ENCODE measurements around the gene SMURF1.

DNA sequence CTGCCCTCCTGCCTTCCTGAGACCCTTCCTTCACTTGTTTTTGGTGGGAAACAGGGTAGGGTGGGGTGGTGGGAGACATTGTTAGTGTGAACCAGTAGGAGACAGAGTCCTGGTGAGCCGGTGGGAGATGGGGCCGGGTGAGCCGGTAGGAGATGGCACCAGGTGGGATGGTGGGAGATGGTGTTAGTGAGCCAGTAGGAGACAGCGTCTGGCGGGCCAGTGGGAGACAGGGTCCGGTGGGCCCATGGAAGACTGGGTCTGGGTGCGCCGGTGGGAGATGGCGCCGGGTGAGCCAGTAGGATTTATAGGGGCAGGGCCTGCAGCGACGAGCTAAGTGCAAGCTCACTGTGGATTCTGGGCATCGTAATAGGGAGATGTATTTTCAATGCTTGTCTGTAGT is 148.8 kb downstream of the SMURF1 start:
- TF ChIP-seq, protein P1, sequence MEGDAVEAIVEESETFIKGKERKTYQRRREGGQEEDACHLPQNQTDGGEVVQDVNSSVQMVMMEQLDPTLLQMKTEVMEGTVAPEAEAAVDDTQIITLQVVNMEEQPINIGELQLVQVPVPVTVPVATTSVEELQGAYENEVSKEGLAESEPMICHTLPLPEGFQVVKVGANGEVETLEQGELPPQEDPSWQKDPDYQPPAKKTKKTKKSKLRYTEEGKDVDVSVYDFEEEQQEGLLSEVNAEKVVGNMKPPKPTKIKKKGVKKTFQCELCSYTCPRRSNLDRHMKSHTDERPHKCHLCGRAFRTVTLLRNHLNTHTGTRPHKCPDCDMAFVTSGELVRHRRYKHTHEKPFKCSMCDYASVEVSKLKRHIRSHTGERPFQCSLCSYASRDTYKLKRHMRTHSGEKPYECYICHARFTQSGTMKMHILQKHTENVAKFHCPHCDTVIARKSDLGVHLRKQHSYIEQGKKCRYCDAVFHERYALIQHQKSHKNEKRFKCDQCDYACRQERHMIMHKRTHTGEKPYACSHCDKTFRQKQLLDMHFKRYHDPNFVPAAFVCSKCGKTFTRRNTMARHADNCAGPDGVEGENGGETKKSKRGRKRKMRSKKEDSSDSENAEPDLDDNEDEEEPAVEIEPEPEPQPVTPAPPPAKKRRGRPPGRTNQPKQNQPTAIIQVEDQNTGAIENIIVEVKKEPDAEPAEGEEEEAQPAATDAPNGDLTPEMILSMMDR (IDR thresholded peaks at IDR 0.05; ENCODE audit: control extremely low read depth in 1 of 3, insufficient read depth in 1 of 3, low read depth in 1 of 3, low read length in 3 of 3), result no peak
- TF ChIP-seq FOSL1 (IDR thresholded peaks at IDR 0.05; ENCODE audit: insufficient read depth, low read depth, low read length), result no peak
- no peak for TF ChIP-seq CEBPB (IDR thresholded peaks at IDR 0.05; ENCODE audit: low read depth, low read length)
- no peak for TF ChIP-seq HDAC6 (IDR thresholded peaks at IDR 0.05; ENCODE audit: low read depth, low read length)
- no peak for TF ChIP-seq SIN3A (conservative IDR thresholded peaks at IDR 0.05 in 1 of 2, IDR thresholded peaks at IDR 0.05 in 1 of 2; ENCODE audit: low read depth in 1 of 2, low read length in 2 of 2)
- TF ChIP-seq GTF2F1 (IDR thresholded peaks at IDR 0.05; ENCODE audit: borderline replicate concordance, low read depth, low read length), result no peak
- TF ChIP-seq ZNF274 (IDR thresholded peaks at IDR 0.05; ENCODE audit: borderline replicate concordance, extremely low read depth, low read length), result no peak
- no peak for TF ChIP-seq EZH2 (IDR thresholded peaks at IDR 0.05; ENCODE audit: low read depth, low read length, severe bottlenecking)
- no peak for TF ChIP-seq SP1 (IDR thresholded peaks at IDR 0.05; ENCODE audit: low read depth, low read length)
- no peak for TF ChIP-seq CBX5 (IDR thresholded peaks at IDR 0.05; ENCODE audit: low read depth, low read length)
- TF ChIP-seq RBBP5 (IDR thresholded peaks at IDR 0.05; ENCODE audit: borderline replicate concordance, low read depth, low read length), result no peak

Measured in H1 (cell line).